Stimulated activated CD4-positive, alpha-beta T cell treated with anti-CD3 and anti-CD28 coated beads, Interleukin-15, amount 100 ng/mL, for 1 hour (primary cell): ENCODE data around the gene PIP5K1B.

ENCODE experiments used
- DNase-seq, 2 donors: peaks; one replicate each; pipeline ENCODE4 v3.0.0-alpha.2; 2020; ENCODE audit warnings: low read depth in 1 of 2, low spot score in 1 of 2

PIP5K1B gene

GRCh38 chr9:68947842-68948569 is 243.0 kb downstream of the PIP5K1B start:
- no peak for DNase-seq

- DNase-seq: no peak
Observed at GRCh38 chr9:68949271-68950000, 244.4 kb downstream of the PIP5K1B start.

GRCh38 chr9:68950188-68950587 is 245.1 kb downstream of the PIP5K1B start:
- DNase-seq: no peak

- no peak for DNase-seq
Observed at GRCh38 chr9:68950689-68951088, 245.6 kb downstream of the PIP5K1B start.

- no peak for DNase-seq
Observed at GRCh38 chr9:68951879-68952659, 247.0 kb downstream of the PIP5K1B start.

GRCh38 chr9:68953771-68954170 is 248.7 kb downstream of the PIP5K1B start:
- no peak for DNase-seq

GRCh38 chr9:68955330-68955729 is 250.3 kb downstream of the PIP5K1B start:
- DNase-seq: no peak

- DNase-seq: no peak
Observed at GRCh38 chr9:68957479-68957878, 252.4 kb downstream of the PIP5K1B start.

- DNase-seq: no peak
Observed at GRCh38 chr9:68961587-68961986, 256.5 kb downstream of the PIP5K1B start.

GRCh38 chr9:68963416-68963815 is 258.4 kb downstream of the PIP5K1B start:
- no peak for DNase-seq

GRCh38 chr9:68964102-68964541 is 259.1 kb downstream of the PIP5K1B start:
- no peak for DNase-seq

- DNase-seq: no peak
Observed at GRCh38 chr9:68964765-68965164, 259.7 kb downstream of the PIP5K1B start.

- DNase-seq: no peak
Observed at GRCh38 chr9:68966496-68966944, 261.5 kb downstream of the PIP5K1B start.

GRCh38 chr9:68967800-68968199 is 262.8 kb downstream of the PIP5K1B start:
- no peak for DNase-seq

- no peak for DNase-seq
Observed at GRCh38 chr9:68969538-68969937, 264.5 kb downstream of the PIP5K1B start.

GRCh38 chr9:68970151-68970550 is 265.1 kb downstream of the PIP5K1B start:
- DNase-seq: no peak

GRCh38 chr9:68973619-68974018 is 268.6 kb downstream of the PIP5K1B start:
- DNase-seq: no peak

GRCh38 chr9:68974431-68974830 is 269.4 kb downstream of the PIP5K1B start:
- no peak for DNase-seq

- DNase-seq: no peak
Observed at GRCh38 chr9:68974901-68975300, 269.9 kb downstream of the PIP5K1B start.

GRCh38 chr9:68975365-68976043 is 270.5 kb downstream of the PIP5K1B start:
- DNase-seq: no peak

GRCh38 chr9:68978066-68978465 is 273.0 kb downstream of the PIP5K1B start:
- no peak for DNase-seq
